Mesothelial cell of epicardium (in vitro differentiated cells): ENCODE data around the gene THUMPD3. TPM values are rescaled to one million over a fixed set of nuclear protein-coding genes. Genes with fewer than 3 reads are reported as not detected.

ENCODE experiments used
- DNase-seq, 2 experiments: peaks; one replicate each; pipeline ENCODE4 v3.0.0; 2021; ENCODE audit warnings: low spot score in 2 of 2; ENCODE audit not compliant: unreplicated experiment in 2 of 2
- H3K27ac Mint-ChIP-seq: 2 replicates; pipeline ENCODE4 v1.8.0; 2021; ENCODE audit warnings: mixed read lengths
- H3K27me3 Mint-ChIP-seq: 2 replicates; pipeline ENCODE4 v1.8.0; 2021; ENCODE audit warnings: low read depth, mixed read lengths
- H3K36me3 Mint-ChIP-seq: 2 replicates; pipeline ENCODE4 v1.8.0; 2021; ENCODE audit warnings: mixed read lengths
- H3K4me1 Mint-ChIP-seq: 2 replicates; pipeline ENCODE4 v1.8.0; 2021; ENCODE audit warnings: mixed read lengths
- H3K4me3 Mint-ChIP-seq: 2 replicates; pipeline ENCODE4 v1.8.0; 2021; ENCODE audit warnings: mild to moderate bottlenecking, moderate library complexity, mixed read lengths
- H3K9me3 Mint-ChIP-seq: 2 replicates; pipeline ENCODE4 v1.8.0; 2021; ENCODE audit warnings: mixed read lengths
- total RNA-seq: library from RNA; stranded (reverse); gene quantifications from 3 replicates; pipeline ENCODE4 v1.2.1, GENCODE V29; 2021
- TF ChIP-seq, protein P1 (sequence below): fragments of 200-600 bp; sonication (generic); IDR thresholded peaks from one replicate; pipeline ENCODE4 v1.5.0; 2021; ENCODE audit warnings: antibody characterized with exemption; ENCODE audit not compliant: unreplicated experiment

The THUMPD3 gene
- total RNA-seq, 1 donor from 2014 or later, result 62.1 TPM

DNA sequence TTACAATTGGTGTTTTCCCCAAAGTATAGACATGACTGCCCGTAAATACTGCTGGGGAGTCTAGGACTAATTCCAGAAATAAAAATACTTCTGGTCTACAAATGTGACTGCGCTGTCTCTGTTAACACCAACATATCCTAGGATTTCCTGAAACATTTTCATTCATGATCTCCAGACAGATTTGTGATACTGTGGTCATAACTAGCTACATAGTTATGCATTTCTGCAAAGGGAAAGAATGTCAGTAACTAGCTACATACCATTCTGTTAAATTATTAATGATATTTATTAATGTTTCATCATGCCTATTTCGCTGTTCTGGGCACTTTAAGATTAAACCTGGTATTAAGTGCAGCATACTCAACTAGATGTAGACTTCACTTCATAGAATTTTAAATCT, 67.9 kb downstream of the THUMPD3 start:
- Mint-ChIP-seq H3K27ac (no peak overlapping the region), H3K9me3 (no peaks in the 10 kb centered on the region), H3K27me3 (no peaks in the 10 kb centered on the region), H3K4me3 (no peak overlapping the region), H3K4me1 (no peaks in the 10 kb centered on the region), H3K36me3 (peaks cover 46% of the 10 kb centered on the region)
- TF ChIP-seq, protein P1, sequence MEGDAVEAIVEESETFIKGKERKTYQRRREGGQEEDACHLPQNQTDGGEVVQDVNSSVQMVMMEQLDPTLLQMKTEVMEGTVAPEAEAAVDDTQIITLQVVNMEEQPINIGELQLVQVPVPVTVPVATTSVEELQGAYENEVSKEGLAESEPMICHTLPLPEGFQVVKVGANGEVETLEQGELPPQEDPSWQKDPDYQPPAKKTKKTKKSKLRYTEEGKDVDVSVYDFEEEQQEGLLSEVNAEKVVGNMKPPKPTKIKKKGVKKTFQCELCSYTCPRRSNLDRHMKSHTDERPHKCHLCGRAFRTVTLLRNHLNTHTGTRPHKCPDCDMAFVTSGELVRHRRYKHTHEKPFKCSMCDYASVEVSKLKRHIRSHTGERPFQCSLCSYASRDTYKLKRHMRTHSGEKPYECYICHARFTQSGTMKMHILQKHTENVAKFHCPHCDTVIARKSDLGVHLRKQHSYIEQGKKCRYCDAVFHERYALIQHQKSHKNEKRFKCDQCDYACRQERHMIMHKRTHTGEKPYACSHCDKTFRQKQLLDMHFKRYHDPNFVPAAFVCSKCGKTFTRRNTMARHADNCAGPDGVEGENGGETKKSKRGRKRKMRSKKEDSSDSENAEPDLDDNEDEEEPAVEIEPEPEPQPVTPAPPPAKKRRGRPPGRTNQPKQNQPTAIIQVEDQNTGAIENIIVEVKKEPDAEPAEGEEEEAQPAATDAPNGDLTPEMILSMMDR, result no peak
- no peak for DNase-seq

DNA sequence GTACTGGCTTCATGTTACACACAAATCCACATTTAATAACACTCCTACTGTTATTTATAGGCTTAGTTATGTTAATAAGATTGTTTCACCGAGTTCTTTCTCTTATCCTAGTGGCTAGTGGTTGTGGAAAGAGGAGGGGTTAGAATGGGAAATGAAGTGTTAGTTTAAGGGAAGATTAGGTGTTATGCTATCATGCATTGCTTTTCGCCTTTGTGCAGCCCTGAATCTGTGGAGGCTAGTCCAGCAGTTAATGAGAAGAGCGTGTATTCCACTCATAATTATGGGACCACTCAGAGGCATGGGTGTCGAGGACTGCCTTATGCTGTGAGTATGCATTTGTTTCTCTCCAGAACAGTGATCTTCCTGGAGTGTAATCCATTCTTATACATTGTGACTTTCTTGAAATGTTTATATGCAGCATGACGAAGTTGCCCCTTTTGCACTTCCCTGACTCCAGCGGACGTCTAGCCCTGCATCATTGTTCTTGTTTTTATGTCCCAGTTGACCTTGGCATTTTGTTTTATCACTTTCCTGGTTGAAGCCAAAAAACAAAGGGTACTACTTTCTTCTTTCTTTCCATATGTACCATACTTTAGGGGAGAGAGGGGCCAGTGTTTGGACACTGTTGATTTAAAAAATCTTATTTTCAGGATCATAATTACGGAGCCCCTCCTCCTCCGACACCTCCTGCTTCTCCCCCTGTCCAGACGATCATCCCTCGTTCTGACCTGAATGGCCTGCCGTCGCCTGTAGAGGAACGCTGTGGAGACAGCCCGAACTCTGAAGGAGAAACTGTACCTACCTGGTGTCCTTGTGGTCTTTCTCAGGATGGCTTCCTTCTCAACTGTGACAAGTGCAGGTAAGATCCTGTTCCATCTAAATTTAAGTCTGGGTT, 71.0 kb downstream of the THUMPD3 start:
- H3K4me3 Mint-ChIP-seq, result no peak overlapping the region
- TF ChIP-seq, protein P1, result no peak
- no peaks in the 10 kb centered on the region for H3K4me1 Mint-ChIP-seq
- no peaks in the 10 kb centered on the region for H3K9me3 Mint-ChIP-seq
- DNase-seq, result no peak
- no peaks in the 10 kb centered on the region for H3K27me3 Mint-ChIP-seq
- no peak overlapping the region for H3K27ac Mint-ChIP-seq
- H3K36me3 Mint-ChIP-seq, result peaks cover 44% of the 10 kb centered on the region

DNA sequence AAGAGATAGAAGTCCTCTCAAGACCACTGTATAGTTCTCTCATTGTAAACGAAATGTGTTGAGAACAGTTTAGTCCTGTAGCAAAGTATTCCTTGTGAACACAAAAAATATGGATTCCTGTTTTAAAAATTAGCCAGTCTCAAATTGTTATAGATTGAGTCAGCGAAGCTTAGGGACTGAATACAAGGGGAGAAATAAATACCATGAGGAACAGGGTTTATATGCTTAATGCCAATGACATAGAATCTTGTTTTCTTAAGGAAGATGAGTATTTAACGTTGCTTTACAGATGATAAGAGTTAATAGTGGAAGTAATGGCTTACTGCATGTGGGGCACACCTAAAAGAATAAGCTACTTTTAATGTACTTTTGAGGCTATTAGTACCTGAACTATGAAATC, 72.5 kb downstream of the THUMPD3 start:
- TF ChIP-seq, protein P1, result no peak
- Mint-ChIP-seq H3K27me3 (no peaks in the 10 kb centered on the region), H3K9me3 (no peaks in the 10 kb centered on the region), H3K27ac (no peak overlapping the region), H3K36me3 (peaks cover 40% of the 10 kb centered on the region), H3K4me3 (no peak overlapping the region), H3K4me1 (peaks cover 4% of the 10 kb centered on the region)
- DNase-seq, result no peak

Other genes with a start within 250 kb of the THUMPD3 start
- gene SRGAP3, start 113.4 kb upstream of the THUMPD3 start, total RNA-seq, result 61.3 to 68.6 TPM (median 65.6 TPM) in 3 replicates
- 247 to 256 TPM (median 254 TPM) in 3 replicates for gene SETD5, start 34.6 kb downstream of the THUMPD3 start, total RNA-seq
- not detected in 3 replicates for gene LHFPL4, start 190.8 kb downstream of the THUMPD3 start, total RNA-seq